Activated CD4-positive, alpha-beta T cell treated with anti-CD3 and anti-CD28 coated beads, Interleukin-2, Interleukin-4, amounts not matched to agents 100 ng/mL and 50 ng/mL, durations not matched to agents 16 hours and 8 hours (primary cell): ENCODE data around the gene RAD51B.

Source experiments
- DNase-seq: peaks from one replicate; pipeline ENCODE4 v3.0.0-alpha.2; 2020; ENCODE audit warnings: low spot score

RAD51B gene

DNA sequence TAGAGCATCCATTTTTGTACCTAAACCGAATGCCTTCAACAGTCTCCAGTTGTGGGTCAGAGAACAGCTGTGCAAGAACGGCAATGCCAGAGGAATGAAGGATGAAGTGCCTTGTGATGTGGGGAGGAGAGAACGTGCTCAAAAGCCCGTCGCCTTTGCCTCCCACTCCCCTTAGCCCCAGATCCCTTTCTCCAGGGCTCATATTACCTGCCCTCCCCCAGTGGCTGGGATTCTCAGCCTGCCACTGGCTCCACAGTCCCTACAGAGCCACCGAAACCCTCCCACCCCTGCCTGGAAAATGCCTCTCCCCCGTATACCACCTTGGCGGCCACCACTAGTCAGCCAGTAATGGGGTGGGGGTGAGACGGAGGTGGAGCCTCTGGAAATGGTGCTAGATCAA, 814.8 kb downstream of the RAD51B start:
- no peak for DNase-seq

DNA sequence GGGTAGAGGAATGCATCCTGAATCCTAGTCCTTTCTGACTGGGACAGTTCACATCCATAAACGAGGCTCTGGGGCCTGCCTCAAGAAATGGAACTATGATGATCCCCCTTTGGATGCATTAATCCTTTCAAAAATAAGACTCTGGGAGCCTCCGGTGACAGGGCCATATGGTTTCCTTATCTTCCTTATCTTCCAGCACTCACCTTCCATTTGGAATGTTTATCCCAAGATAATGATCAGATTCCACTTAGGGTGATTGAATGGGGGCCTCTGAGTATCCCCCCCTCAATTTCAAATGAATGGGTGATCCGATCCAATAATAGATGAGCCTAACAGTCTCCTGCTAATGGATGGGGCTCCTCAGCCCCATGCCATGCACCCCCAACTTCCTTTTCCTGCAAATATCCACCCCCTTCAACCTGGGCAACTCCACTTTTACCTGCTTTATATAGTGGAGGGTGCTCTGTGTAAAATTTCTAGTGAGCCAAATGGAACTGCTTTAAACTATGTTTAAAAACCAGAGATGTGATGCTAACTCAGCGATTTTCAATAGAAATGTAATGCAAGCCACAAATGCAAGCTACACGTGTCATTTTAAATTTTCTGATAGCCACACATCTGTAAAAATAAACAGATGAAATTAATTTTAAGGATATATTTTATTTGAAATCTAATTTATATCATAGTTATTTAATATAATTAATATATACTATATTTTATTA, 815.5 kb downstream of the RAD51B start:
- no peak for DNase-seq

GRCh38 chr14:68636597-68636996, 817.0 kb downstream of the RAD51B start:
- DNase-seq: no peak

DNA sequence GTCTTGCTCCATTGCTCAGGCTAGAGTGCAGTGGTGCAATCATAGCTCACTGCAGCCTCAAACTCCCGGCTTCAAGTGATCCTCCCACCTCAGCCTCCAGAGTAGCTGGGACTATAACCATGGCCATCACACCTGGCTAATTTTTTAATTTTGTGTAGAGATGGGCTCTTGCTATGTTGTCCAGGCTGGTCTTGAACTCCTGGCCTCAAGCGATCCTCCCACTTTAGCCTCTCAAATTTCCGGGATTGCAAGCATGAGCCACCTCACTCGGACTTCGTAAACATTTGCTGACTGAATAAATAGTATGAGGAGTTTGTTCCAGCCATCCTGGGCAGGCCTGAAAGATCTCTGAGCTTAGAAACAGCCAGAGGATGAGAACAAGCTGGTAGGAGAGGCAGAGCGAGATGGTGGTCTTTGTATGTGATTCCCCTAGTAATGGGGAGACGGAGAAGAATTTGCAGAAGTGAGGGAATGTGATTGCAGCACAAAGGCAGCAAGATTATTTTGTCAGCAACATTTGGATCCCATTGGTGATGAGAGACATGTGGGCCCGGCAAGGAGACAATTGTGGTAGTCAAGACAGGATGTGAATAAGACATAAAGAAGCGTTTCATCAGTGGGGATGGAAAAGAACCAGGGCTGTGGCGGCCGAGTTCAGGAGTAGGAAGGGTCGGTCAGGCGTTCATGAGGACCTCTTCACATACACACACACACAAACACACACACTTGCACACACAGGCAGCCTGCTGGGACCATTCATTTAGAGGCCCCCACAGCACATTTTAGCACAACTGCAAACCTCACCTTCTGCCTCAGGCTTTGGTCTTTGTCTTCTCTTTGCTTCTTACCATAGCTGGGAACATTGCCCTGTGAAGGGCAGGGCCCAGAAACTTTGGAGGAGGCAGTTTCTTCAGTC, 817.8 kb downstream of the RAD51B start:
- no peak for DNase-seq

DNA sequence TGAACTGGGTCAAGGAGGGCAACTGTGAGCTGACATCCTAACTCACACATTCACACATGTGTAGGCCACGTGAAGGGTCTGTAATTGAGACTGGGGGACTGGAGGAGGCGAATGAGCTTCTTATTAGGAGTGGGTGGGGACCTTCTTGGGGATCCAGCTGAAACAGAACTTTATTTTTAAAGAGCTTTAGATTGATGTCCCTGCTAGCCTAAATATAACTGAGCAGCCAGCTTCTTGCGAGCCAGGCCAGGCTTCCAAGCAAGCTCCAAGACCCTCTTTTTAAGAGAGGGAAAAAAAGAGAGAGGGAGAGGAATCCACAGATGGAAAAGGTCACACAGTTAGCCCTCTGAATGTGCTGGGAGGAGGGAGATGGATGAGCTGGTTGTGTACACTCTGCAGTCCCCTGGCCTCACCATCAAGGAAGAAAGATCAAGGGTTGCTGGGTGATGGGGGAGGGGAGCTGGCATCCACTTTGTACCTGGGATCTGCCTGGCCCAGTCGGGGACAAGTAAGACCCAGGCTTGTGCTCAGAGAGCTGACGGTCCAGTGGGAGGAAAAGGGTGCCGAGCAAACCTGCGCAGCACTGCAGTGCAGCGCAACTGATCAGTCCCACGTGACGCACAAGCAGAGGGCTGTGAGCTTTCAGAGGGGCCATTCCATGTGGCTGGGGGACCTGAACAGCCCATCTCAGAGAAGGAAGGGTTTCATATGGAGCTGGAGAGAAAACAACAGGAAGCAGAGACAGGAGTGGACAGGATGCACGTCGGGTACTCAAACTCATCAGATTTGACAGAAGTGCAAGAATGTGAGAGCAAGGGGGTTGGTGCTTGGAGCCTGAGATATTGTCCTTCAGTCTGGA, 818.8 kb downstream of the RAD51B start:
- no peak for DNase-seq

DNA sequence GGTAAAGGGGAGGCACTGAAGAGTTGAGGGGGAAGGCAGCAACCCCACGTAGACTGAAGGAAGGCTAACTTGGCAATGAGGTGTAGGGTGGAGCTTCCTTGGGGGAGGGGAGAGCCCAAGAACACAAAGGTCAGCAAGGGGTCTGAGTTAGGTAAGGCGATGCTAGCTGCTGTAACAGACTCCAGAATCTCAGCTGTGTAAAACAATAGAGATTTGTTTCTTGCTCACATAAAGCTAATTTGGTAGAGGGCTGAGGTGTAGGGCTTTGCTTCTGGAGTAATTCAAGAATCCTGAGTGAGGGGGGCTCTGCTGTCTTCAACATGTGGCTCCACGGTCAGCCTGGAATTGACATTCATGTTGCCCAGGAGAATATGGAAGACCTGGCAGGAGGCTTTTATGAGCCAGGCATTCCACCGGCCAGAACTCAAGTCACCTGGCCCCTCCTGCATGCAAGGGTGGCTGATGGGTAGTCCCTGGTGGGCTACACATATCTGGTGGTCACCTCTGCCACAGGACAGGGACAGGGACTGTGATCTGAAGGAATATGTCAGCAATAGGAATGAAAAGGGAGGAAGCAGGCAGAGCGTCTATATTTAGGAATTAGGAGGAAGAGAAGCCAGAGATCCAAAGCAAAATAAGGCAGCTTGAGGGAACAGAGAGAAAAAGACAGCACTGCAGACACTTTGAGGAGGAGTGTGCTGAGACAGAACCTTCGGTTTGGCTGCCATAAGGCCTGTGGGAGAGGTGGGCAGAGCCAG, 819.6 kb downstream of the RAD51B start:
- no peak for DNase-seq

GRCh38 chr14:68639758-68640574, 820.4 kb downstream of the RAD51B start:
- no peak for DNase-seq

DNA sequence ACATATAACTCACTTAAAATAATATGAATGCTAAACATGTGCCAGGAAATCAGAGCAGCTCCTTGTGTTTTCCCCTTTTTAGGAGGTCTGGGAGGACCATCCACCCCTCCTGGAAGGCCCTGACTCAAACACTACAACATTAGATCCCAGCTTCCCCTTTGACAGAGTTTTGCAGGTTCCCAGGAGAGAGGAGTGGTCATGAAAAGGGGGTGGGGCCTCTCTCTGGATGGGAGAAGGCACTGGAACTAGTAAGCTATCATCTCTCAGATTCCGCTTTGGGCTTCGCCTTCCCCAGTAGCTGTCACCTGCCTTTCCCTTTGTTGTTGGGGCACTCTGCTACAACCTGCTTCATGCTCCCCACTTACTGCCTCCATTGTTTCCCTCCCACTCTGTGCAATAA, 824.1 kb downstream of the RAD51B start:
- no peak for DNase-seq

DNA sequence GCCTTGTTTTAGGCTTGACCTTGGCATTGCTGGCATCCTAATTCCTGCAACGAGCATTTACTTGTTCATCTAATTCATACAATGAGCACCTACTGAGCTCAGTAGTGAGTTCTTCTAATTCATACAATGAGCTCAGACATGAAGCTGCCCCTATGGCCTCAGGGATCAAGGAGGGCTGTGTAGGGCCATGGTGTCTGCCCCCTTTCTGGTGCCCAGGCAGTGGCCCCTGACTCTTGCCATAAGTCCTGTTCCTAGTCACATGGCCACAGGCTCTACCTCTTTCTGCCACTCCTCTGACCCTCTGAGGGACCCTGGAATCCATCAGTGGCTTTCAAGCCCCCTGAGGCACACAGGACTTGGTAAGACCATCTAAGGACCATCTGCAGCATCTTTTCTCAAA, 824.5 kb downstream of the RAD51B start:
- no peak for DNase-seq

GRCh38 chr14:68645371-68645770, 825.8 kb downstream of the RAD51B start:
- DNase-seq: no peak

DNA sequence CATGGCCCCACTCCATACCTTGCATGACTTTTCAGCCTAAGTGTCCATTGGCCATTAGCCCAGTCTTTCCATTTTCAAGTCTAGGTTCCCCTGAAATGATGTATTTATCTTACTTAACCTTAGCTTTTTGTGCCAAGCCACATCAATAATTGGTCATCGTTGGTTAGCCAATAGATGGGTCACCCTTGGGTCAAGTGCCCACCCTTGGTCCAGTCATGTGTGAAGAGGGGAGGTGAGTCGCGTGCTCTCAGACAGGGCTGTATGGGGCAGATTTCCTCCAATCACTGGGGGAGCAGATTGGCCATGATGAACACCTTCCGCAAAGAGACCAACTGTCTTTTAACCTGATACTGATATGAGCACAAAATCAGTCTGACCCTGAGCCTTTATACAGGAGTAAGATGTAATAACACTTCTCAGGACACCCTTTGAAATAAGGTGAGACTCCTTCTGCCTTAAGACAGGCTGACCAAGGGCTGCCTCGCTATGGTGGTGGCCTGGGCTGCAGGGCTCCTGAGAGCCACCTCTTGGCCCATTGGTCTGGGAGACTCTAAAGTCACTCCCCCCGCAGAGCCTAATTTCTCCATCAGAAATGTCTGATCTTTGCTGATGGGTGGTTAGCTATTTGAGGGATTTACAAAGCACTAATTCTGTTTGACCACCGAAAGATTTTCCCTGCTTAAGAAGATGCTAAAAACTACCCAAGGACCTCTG, 830.1 kb downstream of the RAD51B start:
- DNase-seq: no peak

- no peak for DNase-seq
Observed at GRCh38 chr14:68650404-68650994, 830.9 kb downstream of the RAD51B start.

DNA sequence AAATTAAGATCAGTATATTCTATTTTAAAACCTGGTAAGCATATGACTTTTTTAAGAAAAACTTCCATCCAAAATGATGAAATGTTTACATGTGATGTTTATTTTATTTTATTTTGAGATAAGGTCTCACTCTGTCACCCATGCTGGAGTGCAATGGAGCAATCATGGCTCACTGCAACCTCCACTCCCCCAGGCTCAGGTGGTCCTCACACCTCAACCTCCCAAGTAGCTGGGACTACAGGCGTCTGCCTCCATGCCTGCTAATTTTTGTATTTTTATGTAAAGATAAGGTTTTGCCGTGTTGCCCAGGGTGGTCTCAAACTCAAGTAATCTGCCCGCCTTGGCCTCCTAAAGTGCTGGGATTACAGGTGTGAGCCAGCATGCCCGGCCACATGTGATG, 831.5 kb downstream of the RAD51B start:
- no peak for DNase-seq

GRCh38 chr14:68651652-68652432, 832.3 kb downstream of the RAD51B start:
- DNase-seq: no peak

- DNase-seq: no peak
Observed at GRCh38 chr14:68652433-68652690, 832.8 kb downstream of the RAD51B start.

DNA sequence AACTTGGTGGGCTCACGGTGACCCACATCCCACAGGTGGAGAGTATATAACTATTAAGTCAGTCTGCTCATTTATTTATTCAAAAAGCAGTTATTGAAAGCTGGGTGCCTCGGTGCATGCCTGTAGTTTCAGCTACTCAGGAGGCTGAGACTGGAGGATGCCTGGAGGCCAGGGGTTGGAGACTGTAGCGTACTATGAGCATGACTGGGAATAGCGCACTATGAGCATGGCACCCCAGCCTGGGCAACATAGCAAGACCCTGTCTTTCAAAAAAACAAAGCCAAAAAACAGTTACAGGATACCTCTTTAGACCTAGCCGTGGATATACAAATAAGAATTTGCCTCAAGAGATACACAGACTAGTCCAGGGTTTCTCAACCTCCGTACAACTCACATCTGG, 833.5 kb downstream of the RAD51B start:
- DNase-seq: no peak

- DNase-seq: no peak
Observed at GRCh38 chr14:68653804-68654203, 834.2 kb downstream of the RAD51B start.

DNA sequence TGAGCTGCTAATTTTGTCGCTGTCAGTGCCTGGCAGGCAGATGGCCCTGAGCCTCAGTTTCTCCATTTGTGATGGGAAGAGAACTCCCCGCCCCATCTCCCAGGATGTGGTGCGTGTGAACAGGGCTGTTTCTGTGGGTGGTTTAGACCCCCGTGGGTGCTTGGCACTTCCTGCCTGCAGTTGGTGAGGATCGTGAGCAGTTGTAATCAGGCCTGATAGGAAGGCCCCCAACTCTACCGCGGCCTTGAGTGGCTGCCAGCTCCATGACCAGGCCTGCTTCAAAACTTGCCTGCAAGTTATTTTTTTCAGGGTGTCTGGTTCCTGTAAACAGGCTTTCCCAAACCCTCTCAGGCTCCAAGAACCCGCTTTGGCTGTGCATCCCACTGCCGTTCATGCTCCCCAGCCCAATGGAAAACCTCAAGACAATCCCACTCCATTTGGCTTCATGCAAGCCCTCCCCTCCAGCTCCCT, 834.9 kb downstream of the RAD51B start:
- no peak for DNase-seq
